ENCODE data around the gene PDZK1.
"Not testable (repeated sequence)": the region's sequence is repeated elsewhere in the genome, so short reads cannot be mapped to it uniquely, and the experiment has no call there.

The PDZK1 gene

GRCh38 chr1:145710291-145711027, 3.3 kb upstream of the PDZK1 start:
- DNase-seq, result no peak

- DNase-seq, result no peak
These were observed 895 bp upstream of the PDZK1 start for GRCh38 chr1:145708063-145708462.

- DNase-seq, result no peak
These were observed 993 bp downstream of the PDZK1 start for GRCh38 chr1:145706086-145706664.

DNA sequence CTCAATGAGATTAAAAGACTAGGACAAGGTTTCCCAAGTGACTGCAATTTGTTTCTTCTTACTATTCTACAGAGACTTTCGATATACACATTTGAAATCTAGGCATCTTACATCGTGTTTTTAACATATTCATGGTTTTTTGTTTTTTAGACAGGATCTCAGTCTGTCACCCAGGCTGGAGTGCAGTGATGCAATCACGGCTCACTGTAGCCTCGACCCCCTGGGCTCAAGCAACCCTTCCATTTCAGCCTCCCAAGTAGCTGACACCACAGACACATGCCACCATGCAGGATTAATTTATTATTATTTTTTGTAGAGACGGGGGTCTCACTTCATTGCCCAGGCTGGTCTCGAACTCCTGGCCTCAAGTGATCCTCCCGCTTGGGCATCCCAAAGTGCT, 1.5 kb downstream of the PDZK1 start:
- DNase-seq, result no peak

DNA sequence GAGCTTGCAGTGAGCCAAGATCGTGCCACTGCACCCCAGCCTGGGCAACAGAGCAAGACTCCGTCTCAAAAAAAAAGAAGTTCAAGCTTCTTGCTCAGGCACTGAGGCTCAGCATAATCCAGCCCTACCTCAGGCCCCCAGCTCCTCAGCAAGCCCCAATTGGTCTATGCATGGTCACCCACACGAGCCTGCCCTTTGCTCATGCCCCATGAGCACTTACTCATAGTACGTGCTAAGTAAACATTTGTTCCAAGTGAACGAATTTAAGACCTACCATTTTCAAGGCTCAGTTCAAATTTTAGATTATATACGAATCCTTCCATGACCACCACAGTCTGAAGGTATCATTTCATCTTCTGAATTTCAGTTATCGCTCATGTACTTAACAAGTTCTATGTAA, 4.3 kb downstream of the PDZK1 start:
- DNase-seq, result no peak

DNA sequence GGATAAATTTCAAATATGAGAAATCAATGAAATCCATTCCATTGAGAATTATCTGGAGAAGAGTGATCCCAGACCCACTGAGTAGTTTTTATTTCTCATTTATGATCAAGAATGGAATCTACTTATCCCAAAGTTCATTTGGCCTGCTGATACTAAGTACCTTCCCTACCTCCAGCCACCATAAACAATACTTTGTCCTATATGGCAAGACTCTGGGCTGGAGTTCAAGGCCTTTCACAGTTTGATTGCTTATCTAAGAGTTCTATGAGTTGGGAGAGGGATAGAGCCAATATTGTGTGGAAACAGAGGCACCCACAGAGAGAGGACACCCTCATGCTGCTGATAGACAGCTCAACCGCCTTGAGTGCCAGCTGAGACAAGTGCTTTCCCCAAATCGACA, 5.1 kb downstream of the PDZK1 start:
- DNase-seq, result no peak

- no peak for DNase-seq
These were observed 5.8 kb downstream of the PDZK1 start for GRCh38 chr1:145701306-145701862.

DNA sequence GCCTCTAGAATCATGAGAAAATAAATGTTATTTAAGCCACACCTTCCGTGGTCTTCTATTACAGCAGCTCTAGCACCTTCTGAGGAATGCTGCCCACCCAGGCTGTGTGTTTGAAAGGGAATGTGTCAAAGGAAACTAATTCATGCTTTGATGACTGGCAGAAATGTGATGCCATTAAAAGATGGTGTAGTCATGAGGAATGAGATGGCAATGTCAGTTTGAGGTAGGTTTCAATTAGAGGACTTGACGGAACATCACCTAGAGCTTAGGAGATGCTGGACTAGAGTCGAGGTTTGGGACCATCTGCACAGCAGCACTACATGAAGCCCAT, 10.6 kb downstream of the PDZK1 start:
- no peak for DNase-seq

DNA sequence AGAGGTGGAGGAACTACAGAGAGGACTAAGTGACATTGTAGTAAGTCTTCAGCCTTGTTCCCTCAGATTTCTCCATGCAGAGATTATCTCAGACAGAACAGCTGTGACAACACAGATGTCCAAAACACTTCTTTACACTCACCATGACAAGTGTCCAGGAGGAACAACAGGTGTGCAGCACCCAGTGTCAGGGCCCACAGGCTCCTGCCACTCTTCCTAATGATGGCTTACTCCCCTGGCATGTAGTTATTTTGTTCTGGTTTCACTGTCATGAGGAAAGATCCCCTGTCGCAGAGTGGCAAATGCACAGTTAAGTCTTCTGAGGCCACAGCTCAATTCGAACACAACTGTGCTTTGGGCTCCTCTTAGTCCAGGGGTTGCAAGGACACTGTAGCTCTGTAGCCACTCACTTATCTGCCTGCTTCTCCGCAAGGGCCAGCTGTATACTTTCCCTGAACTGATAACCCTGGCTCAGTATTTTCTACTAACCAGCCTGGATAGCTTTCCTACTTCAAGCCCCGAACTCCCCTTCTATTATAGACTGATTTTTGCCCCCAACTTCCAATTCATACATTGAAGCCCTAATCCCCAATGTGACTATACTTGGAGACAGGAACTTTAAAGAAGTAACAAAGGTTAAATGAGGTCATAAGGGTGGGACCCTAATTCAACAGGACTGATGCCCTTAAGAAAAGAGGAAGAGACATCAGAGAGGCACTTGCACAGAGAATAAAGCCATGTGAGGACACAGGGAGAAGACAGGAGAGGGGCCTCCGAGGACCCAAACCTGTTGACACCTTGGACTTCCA, 11.1 kb downstream of the PDZK1 start:
- DNase-seq, result no peak

GRCh38 chr1:145692785-145693443, 14.3 kb downstream of the PDZK1 start:
- DNase-seq, result no peak

- DNase-seq, result no peak
These were observed 16.3 kb downstream of the PDZK1 start for GRCh38 chr1:145690587-145691558.

DNA sequence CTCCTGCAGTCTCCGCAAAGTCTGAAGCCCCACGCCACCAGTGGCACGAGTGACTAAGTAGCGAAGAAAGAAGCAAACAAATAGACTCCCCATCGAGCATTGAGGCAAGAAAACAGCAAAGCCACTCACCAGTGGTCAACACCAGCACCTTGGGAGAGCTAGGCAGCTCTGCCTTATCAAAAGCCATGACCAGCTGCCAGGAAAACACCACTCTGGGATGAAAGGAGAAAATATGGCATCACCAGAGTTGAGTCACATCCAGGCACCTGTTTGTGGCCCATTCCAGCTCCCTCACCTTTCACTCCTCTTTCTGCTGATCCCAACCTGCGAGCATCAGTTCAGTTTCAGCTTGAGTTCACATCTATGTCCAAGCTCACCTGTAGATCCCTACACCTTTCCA, 17.2 kb downstream of the PDZK1 start:
- no peak for DNase-seq

DNA sequence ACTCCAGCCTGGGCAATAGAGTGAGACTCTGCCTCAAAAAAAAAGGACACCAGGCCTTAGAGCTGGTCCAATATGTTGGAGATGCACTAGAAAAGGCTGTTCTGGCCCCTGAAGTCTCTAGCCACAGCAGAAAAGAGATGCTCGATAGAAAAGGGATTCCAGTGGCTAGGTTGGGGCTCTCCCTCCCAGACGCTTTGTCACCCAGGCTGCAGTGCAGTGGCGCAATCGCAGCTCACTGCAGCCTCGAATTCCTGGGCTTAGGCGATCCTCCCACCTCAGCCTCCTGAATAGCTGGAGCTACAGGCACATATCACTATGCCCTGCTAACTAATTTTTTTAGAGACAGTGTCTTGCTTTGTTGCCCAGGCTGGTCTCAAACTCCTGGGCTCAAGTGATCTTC, 18.2 kb downstream of the PDZK1 start:
- DNase-seq, result no peak

GRCh38 chr1:145688328-145688727, 18.8 kb downstream of the PDZK1 start:
- no peak for DNase-seq

GRCh38 chr1:145686078-145686477, 21.1 kb downstream of the PDZK1 start:
- DNase-seq, result not testable (repeated sequence)

DNA sequence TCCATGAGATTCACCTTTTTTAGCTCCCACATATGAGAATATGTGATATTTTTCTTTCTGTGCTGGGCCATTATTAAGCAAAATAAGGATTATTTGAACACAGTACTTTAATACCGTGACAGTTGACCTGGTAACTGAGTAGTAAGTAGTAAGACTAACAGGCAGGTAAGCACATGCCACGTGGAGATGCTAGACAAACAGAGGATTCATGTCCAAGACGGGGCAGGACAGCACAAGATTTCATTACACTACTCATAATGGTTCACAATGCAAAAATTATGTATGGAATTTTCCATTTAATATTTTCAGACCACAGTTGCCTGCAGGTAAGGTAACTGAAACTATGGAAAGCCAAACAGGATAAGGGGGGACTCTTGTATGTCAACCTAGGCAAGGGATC, 22.3 kb downstream of the PDZK1 start:
- not testable (repeated sequence) for DNase-seq

DNA sequence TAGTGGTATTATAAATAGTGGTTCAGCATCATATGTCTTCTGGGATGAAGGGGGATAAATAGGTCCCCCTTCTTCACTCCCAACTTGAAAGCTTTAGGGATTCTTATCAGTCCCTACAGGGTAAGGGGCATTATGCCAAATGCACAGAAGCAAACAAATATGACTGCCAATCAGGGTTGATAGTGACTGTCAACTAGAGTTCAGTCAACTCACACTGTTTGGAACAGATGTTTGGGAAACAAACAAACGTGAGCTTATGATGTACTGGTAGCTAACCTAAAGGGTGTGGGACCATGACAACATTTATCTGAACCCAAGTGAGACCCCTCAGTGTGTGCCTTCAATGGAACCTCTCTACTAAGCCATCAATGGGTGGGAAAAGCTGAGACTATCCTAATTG, 34.0 kb downstream of the PDZK1 start:
- not testable (repeated sequence) for DNase-seq

DNA sequence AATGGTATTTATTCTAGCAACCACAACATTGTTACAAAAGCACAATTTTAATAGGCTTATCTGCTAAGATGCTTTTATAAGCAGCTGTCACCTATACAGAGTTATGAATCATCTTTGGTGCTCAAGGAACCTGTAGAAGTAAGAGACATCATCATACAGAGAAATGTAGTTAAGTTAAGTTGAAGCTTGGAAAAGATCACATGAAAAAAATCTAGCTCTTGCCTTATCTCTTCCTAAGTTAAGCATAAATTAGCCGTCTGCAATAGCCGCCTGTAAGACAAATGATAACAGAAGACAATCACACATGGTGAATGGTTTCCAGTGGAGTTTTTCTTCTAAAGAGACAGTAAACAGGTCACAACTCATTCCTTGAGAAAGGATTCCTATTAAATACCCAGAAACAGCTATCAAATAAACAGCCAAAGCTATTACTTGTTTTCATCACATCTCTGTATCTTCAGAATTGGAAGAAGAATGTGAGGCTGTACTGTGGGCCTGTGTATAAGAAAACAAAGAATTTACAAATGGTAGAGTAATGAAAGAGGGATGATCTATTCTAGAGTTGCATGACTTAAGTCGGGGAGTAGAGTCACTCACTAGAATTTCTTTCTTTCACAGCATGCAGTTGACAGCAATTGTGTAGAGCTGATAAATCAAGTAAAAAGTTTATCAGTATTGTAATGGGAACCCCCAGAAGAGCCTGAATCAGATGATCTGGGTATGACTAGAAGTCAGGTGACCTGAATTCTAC, 36.0 kb downstream of the PDZK1 start:
- DNase-seq, result not testable (repeated sequence)

DNA sequence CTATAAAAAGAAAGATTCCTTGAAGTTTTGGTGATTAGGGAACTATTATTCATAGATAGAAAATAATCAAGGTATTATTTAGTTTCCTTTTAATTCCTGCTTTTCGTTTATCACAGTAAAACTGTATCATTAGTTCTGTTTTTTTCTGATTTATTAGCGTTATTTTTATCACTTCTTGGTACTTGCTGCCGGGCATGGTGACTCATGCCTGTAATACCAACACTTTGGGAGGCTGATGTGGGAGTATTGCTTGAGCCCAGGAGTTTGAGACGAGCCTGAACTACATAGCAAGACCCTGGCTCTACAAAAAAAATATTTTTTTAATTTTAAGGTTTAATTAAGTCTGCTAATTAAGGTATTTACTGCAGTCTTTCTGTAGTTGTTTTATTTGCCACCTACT, 42.2 kb downstream of the PDZK1 start:
- not testable (repeated sequence) for DNase-seq

DNA sequence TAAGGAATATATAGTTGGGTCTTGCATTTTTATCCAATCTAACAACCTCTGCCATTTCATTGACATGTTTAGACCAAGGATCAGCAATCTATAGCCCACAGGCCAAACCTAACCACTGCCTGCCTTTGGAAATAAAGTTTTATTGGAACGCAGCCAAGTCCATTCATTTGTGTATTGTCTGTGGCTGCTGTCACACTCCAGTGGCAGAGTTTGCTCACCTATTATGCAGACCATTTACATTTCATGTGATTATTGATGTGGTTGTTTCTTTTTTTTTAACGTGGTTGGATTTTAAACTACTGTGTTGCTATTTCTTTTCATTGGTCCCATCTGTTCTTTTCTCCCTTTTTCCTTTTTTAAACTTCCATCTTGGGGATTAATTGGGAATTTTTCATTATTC, 44.7 kb downstream of the PDZK1 start:
- DNase-seq, result not testable (repeated sequence)

GRCh38 chr1:145656245-145656943, 50.8 kb downstream of the PDZK1 start:
- DNase-seq, result not testable (repeated sequence)

Data from activated naive CD4-positive, alpha-beta T cell treated with anti-CD3 and anti-CD28 coated beads, Interleukin-2, amount 50 U/mL, for 16 hours (primary cell).